Ovary (tissue), 9 donors: ENCODE results near the gene DNM2. TPM values are rescaled to one million over a fixed set of nuclear protein-coding genes. Genes with fewer than 3 reads are reported as not detected.

Experiments
- DNase-seq, 5 donors: peaks; one replicate each; pipeline ENCODE4 v3.0.0-alpha.2; 2019 to 2020
- H3K27ac ChIP-seq, 2 donors: fragments of 200-600 bp; one replicate each; pipeline versions ENCODE4 v1.5.1 to v1.8.0; 2019 to 2022
- H3K27me3 ChIP-seq: fragments of 200-600 bp; one replicate; pipeline ENCODE4 v1.8.0; 2022
- H3K36me3 ChIP-seq: fragments of 200-600 bp; sonication (generic); one replicate; pipeline ENCODE4 v1.5.1; 2019
- H3K4me1 ChIP-seq: one replicate; pipeline ENCODE4 v1.8.1; 2013; ENCODE audit warnings: mild to moderate bottlenecking, moderate library complexity; ENCODE audit not compliant: insufficient read depth
- H3K4me3 ChIP-seq: fragments of 200-600 bp; sonication (generic); one replicate; pipeline ENCODE4 v1.5.1; 2017
- H3K9me3 ChIP-seq, 2 donors: fragments of 200-600 bp in 1 of 2; sonication (generic) in 1 of 2; one replicate each; pipeline versions ENCODE4 v1.5.1 to v1.8.1; 2013 to 2019; ENCODE audit warnings: mild to moderate bottlenecking in 1 of 2, moderate library complexity in 1 of 2
- CTCF ChIP-seq, 3 donors: fragments of 450-650 bp in 2 of 3; fragments of 200-600 bp in 1 of 3; IDR thresholded peaks; one replicate each; pipeline versions ENCODE4 v1.5.1 to v1.8.0; 2016 to 2022; ENCODE audit warnings: antibody characterized with exemption in 3 of 3, mild to moderate bottlenecking in 1 of 3
- EP300 ChIP-seq: sonication (generic); formaldehyde crosslinking; IDR thresholded peaks from one replicate; pipeline ENCODE4 v1.6.1; 2017; ENCODE audit warnings: antibody characterized with exemption
- POLR2A ChIP-seq: fragments of 450-650 bp; IDR thresholded peaks from one replicate; pipeline ENCODE4 v1.6.1; 2017; ENCODE audit warnings: antibody characterized with exemption, mild to moderate bottlenecking, moderate library complexity
- WGBS, 3 donors: extraction: QIAGEN DNeasy Blood & Tissue Kit in 1 of 3; methylation state at CpG; one replicate each; pipeline versions ENCODE4 v1.1.5 to v1.1.7; 2013 to 2017; 5-methylcytosine and 5-hydroxymethylcytosine counted together
- intact Hi-C, 4 donors: fragments of 100-400 bp; cut with DNase I; formaldehyde crosslinking; loops; one replicate each; pipeline versions ENCODE4 v1.11.0 to v1.15.1; 2022 to 2023
- polyA plus RNA-seq, 2 donors: library from polyadenylated mRNA; stranded (reverse); fragments of 200-250 nt in 1 of 2; fragments of 350-450 nt in 1 of 2; fragmentation: Illumina TruSeq in 1 of 2; extraction: RNeasy Lipid Tissue Mini Kit (QIAGEN cat#74804) in 1 of 2; gene quantifications; one replicate each; pipeline ENCODE4 v1.2.3, GENCODE V29; 2013 to 2014
- total RNA-seq, 7 donors: library from RNA; depleted of rRNA in 2 of 7; stranded (reverse); fragments of >200 nt in 2 of 7; fragmentation: NEBNext Ultra II Directional in 3 of 7; extraction: Animal tissue kit (Norgen Biotek cat#: 25700) in 3 of 7; gene quantifications; one replicate each; pipeline versions ENCODE4 v1.1.0 to v1.2.4, GENCODE V29; 2016 to 2023
- donor health status: DM: no; HTN: no; CAD: no; lungs with moderate emphysema.
- donor health status: DM: no; HTN: no; CAD: no.
- donor health status: Bipolar disorder and iron deficiency.
- donor health status: DM: yes; HTN: yes; CAD: no.
- donor health status: DM: no; HTN: no; CAD: no.
- donor health status: DM: yes; HTN: yes; CAD: no.

Gene DNM2
- total and polyA plus RNA-seq, 9 donors: 51.1 to 121 (median 74.3) TPM

GRCh38 chr19:10809651-10810285 lies 91.9 kb downstream of the DNM2 start:
- Histone ChIP-seq H3K36me3 (no peaks in the 10 kb centered on the region), H3K9me3 (no peaks in the 10 kb centered on the region), H3K27me3 (no peaks in the 10 kb centered on the region), H3K4me3 (no peak overlapping the region), H3K4me1 (no peaks in the 10 kb centered on the region), H3K27ac (no peak overlapping the region)
- intact Hi-C loops: no loop called here
- TF ChIP-seq POLR2A: no peak
- no peak for TF ChIP-seq CTCF (IDR thresholded peaks at IDR 0.05)
- TF ChIP-seq EP300: no peak
- DNase-seq: no peak
- WGBS, 3 donors: 88 to 94% (median 91%) methylated on average over 15 of the region's 15 CpGs

DNA sequence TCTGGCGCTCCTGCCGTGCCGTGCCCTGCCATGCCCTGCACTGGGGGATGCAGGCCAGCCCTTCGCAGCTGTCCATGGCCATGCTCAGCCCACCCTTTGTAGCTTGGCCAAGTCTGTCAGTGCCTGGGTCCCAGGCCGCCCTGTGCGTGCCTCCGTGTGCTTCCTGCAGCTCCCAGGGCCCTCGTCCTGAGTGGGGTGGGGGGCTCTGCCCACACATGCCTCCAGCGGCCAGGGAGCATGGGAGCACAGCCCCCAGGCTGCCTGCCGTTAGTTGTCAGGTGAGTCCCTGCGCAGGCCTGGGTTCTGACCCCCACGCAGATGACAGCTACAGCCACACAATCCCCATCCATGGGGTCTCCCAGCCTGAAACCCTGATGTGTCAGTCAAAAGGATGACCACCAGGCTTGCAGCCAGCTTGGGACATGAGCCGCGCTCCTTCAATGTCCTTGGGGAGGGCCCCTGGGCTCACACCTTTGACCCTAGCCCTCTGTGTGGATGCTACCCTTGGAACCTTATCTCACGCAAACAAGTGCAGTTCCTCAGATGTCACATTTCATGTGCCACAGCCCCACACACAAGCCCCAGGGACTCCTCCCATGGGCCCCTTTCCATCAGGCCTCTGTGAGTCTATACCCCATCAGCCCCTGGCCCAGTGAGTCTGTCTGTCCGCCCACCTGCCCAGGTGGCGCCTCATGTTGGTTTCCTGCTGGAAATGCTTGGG lies 93.7 kb downstream of the DNM2 start:
- no peaks in the 10 kb centered on the region for H3K36me3 ChIP-seq

DNA sequence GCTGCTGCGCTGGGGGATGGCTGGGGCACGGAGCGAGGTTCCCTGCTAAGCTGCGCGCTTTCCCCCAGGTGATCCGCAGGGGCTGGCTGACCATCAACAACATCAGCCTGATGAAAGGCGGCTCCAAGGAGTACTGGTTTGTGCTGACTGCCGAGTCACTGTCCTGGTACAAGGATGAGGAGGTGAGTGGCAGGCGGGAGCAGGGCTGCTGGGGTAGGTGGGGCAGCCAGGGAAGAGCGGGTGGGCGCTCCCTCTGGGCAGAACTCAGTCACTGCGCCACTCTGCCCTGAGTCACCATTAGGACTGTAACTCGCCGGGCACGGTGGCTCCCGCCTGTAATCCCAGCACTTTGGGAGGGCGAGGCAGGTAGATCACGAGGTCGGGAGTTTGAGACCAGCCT lies 94.3 kb downstream of the DNM2 start:
- Histone ChIP-seq H3K4me3 (no peak overlapping the region), H3K27ac (no peak overlapping the region), H3K27me3 (no peaks in the 10 kb centered on the region), H3K4me1 (peaks cover 3% of the 10 kb centered on the region), H3K36me3 (no peaks in the 10 kb centered on the region), H3K9me3 (no peaks in the 10 kb centered on the region)
- WGBS, 3 donors: 94 to 96% (median 95%) methylated on average over 18 to 19 of the region's 19 CpGs
- no peak for TF ChIP-seq EP300
- TF ChIP-seq POLR2A: no peak
- TF ChIP-seq CTCF (IDR thresholded peaks at IDR 0.05): no peak
- intact Hi-C loops: no loop called here
- DNase-seq: no peak

More for the DNA sequence above, 93.7 kb downstream of the DNM2 start:
- no peak for DNase-seq
- Histone ChIP-seq H3K27ac (no peak overlapping the region), H3K4me3 (no peak overlapping the region), H3K27me3 (no peaks in the 10 kb centered on the region), H3K9me3 (no peaks in the 10 kb centered on the region), H3K4me1 (peaks cover 2% of the 10 kb centered on the region)
- TF ChIP-seq POLR2A: no peak
- no peak for TF ChIP-seq CTCF (IDR thresholded peaks at IDR 0.05)
- no peak for TF ChIP-seq EP300
- intact Hi-C loops: no loop called here
- WGBS, 3 donors: 75 to 85% (median 84%) methylated on average over 17 of the region's 17 CpGs

- Histone ChIP-seq H3K36me3 (no peaks in the 10 kb centered on the region), H3K4me3 (no peak overlapping the region), H3K27ac (no peak overlapping the region), H3K9me3 (no peaks in the 10 kb centered on the region), H3K27me3 (no peaks in the 10 kb centered on the region), H3K4me1 (peaks cover 3% of the 10 kb centered on the region)
- no peak for DNase-seq
- 48 to 57% (median 50%) methylated on average over 9 of the region's 9 CpGs for WGBS, 3 donors
- intact Hi-C loops: no loop called here
- TF ChIP-seq CTCF (IDR thresholded peaks at IDR 0.05): no peak
- no peak for TF ChIP-seq EP300
Observed at GRCh38 chr19:10812902-10813404, 95.1 kb downstream of the DNM2 start.
